Stimulated activated CD4-positive, alpha-beta T cell treated with anti-CD3 and anti-CD28 coated beads, TNF-alpha, amount 100 ng/mL, for 1 hour (primary cell): ENCODE data around the gene PPM1H.
"Not testable (repeated sequence)": the region's sequence is repeated elsewhere in the genome, so short reads cannot be mapped to it uniquely, and the experiment has no call there.

Source experiments
- DNase-seq, 3 donors: peaks; one replicate each; pipeline ENCODE4 v3.0.0-alpha.2; 2020; ENCODE audit warnings: low read depth in 3 of 3, low spot score in 1 of 3

Gene PPM1H

GRCh38 chr12:62947364-62947763 is 12.4 kb upstream of the PPM1H start:
- no peak for DNase-seq

GRCh38 chr12:62943779-62944395 is 8.9 kb upstream of the PPM1H start:
- DNase-seq: no peak

GRCh38 chr12:62942316-62942715 is 7.4 kb upstream of the PPM1H start:
- DNase-seq: not testable (repeated sequence)

GRCh38 chr12:62934239-62934798 is 631 bp downstream of the PPM1H start:
- no peak for DNase-seq

- DNase-seq: no peak
These were observed 1.2 kb downstream of the PPM1H start for GRCh38 chr12:62933602-62934238.

- DNase-seq: no peak
These were observed 1.7 kb downstream of the PPM1H start for GRCh38 chr12:62933220-62933601.

- no peak for DNase-seq
These were observed 3.5 kb downstream of the PPM1H start for GRCh38 chr12:62931477-62931876.

GRCh38 chr12:62930546-62931425 is 4.2 kb downstream of the PPM1H start:
- no peak for DNase-seq

GRCh38 chr12:62928632-62929031 is 6.3 kb downstream of the PPM1H start:
- no peak for DNase-seq

GRCh38 chr12:62925680-62926079 is 9.3 kb downstream of the PPM1H start:
- no peak for DNase-seq

- no peak for DNase-seq
These were observed 10.9 kb downstream of the PPM1H start for GRCh38 chr12:62924084-62924483.

- no peak for DNase-seq
These were observed 12.4 kb downstream of the PPM1H start for GRCh38 chr12:62922539-62922938.

- DNase-seq: no peak
These were observed 15.1 kb downstream of the PPM1H start for GRCh38 chr12:62919838-62920237.

- DNase-seq: no peak
These were observed 17.0 kb downstream of the PPM1H start for GRCh38 chr12:62917926-62918325.

GRCh38 chr12:62916632-62917425 is 18.1 kb downstream of the PPM1H start:
- no peak for DNase-seq

- DNase-seq: no peak
These were observed 19.8 kb downstream of the PPM1H start for GRCh38 chr12:62915204-62915529.

- no peak for DNase-seq
These were observed 20.3 kb downstream of the PPM1H start for GRCh38 chr12:62914443-62915203.

- no peak for DNase-seq
These were observed 21.6 kb downstream of the PPM1H start for GRCh38 chr12:62913380-62913779.

- no peak for DNase-seq
These were observed 22.3 kb downstream of the PPM1H start for GRCh38 chr12:62912644-62913043.

GRCh38 chr12:62911286-62911685 is 23.7 kb downstream of the PPM1H start:
- DNase-seq: no peak
